Measurements from ENCODE around the gene PCLO. TPM values are rescaled to one million over a fixed set of nuclear protein-coding genes. Genes with fewer than 3 reads are reported as not detected.
A peak's percentile ranks its signal among the peaks of the same experiment; 100 is the strongest.

PCLO gene, protein sequence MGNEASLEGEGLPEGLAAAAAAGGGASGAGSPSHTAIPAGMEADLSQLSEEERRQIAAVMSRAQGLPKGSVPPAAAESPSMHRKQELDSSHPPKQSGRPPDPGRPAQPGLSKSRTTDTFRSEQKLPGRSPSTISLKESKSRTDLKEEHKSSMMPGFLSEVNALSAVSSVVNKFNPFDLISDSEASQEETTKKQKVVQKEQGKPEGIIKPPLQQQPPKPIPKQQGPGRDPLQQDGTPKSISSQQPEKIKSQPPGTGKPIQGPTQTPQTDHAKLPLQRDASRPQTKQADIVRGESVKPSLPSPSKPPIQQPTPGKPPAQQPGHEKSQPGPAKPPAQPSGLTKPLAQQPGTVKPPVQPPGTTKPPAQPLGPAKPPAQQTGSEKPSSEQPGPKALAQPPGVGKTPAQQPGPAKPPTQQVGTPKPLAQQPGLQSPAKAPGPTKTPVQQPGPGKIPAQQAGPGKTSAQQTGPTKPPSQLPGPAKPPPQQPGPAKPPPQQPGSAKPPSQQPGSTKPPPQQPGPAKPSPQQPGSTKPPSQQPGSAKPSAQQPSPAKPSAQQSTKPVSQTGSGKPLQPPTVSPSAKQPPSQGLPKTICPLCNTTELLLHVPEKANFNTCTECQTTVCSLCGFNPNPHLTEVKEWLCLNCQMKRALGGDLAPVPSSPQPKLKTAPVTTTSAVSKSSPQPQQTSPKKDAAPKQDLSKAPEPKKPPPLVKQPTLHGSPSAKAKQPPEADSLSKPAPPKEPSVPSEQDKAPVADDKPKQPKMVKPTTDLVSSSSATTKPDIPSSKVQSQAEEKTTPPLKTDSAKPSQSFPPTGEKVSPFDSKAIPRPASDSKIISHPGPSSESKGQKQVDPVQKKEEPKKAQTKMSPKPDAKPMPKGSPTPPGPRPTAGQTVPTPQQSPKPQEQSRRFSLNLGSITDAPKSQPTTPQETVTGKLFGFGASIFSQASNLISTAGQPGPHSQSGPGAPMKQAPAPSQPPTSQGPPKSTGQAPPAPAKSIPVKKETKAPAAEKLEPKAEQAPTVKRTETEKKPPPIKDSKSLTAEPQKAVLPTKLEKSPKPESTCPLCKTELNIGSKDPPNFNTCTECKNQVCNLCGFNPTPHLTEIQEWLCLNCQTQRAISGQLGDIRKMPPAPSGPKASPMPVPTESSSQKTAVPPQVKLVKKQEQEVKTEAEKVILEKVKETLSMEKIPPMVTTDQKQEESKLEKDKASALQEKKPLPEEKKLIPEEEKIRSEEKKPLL (N-terminal part only)
- 1 to 10 TPM; 4.9 to 7.4 (median 6.1) TPM for total RNA-seq

DNA sequence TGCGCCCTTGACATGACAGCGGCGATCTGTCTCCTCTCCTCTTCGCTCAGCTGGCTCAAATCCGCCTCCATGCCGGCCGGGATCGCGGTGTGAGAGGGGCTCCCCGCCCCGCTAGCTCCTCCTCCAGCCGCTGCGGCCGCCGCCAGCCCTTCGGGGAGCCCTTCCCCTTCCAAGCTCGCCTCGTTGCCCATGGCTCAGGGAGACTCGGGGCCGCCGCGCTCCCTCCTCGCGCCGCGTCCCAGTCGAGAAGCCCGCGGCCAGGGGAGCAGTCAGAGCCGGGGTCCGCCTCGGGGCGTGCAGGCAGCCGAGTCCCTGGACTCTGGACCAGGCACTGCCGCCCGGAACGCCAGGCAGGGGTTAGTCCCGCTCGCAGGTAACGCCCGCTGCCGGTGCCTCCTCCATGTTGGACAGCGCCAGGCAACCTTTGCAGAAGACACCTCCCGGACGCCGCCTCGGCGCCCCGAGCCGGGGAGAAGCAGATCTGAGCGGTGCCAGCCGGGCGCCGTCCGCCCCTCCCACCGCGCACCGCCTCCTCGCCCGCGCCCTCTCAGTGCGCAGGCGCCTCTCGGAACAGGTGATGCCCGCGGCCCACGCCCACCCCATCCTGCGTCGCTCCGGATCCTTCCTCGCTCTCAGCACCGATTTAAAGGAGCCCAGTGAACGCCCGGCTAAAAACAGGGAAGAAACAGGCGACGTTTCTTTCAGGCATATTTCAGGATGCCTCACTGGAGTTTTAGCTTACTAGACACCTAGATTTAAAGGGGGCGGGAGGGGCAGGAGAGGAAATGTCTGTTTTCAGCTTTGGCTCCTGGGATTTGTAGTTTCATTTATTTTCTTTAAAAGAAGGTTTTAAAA, at the start of gene PCLO:
PCLO (minus strand) TSS at position 483 of the 855 bp plus-strand sequence; CDS start at position 191, 292 bp downstream.
- TF ChIP-seq POLR2AphosphoS5 (IDR thresholded peaks at IDR 0.05) (no peak), POLR2A (IDR thresholded peaks at IDR 0.05) (no peak), EP300 (IDR thresholded peaks at IDR 0.05) (no peak)

DNA sequence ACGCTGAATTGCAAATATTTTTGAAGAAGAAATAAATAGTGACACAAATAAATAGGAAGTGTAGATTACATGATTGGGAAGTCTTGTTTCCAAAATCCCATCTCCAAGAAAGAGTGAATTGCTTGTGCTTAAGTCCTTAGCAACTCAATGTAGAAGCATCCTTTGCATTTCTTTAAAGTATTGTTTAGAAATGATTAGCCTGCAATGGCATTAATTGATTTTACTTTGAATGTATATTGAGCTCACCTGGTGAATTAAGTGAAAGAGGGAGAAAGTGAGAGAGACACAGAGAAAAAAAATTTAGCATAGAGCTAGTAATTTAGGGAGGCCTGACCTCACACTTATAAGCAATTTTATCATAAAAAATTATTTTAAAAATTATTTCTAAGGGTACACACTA, 49.0 kb upstream of the PCLO start:
- Histone ChIP-seq H3K27ac (no peak overlapping the region), H3K36me3 (no peaks in the 10 kb centered on the region), H3K27me3 (no peaks in the 10 kb centered on the region), H3K9me3 (no peaks in the 10 kb centered on the region), H3K4me3 (no peak overlapping the region), H3K4me1 (no peaks in the 10 kb centered on the region)
- TF ChIP-seq POLR2AphosphoS5 (IDR thresholded peaks at IDR 0.05), result no peak
- TF ChIP-seq, protein P1, sequence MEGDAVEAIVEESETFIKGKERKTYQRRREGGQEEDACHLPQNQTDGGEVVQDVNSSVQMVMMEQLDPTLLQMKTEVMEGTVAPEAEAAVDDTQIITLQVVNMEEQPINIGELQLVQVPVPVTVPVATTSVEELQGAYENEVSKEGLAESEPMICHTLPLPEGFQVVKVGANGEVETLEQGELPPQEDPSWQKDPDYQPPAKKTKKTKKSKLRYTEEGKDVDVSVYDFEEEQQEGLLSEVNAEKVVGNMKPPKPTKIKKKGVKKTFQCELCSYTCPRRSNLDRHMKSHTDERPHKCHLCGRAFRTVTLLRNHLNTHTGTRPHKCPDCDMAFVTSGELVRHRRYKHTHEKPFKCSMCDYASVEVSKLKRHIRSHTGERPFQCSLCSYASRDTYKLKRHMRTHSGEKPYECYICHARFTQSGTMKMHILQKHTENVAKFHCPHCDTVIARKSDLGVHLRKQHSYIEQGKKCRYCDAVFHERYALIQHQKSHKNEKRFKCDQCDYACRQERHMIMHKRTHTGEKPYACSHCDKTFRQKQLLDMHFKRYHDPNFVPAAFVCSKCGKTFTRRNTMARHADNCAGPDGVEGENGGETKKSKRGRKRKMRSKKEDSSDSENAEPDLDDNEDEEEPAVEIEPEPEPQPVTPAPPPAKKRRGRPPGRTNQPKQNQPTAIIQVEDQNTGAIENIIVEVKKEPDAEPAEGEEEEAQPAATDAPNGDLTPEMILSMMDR (IDR thresholded peaks at IDR 0.05), result no peak
- TF ChIP-seq EP300 (IDR thresholded peaks at IDR 0.05), result no peak
- TF ChIP-seq POLR2A (IDR thresholded peaks at IDR 0.05), result no peak
- no peak for DNase-seq (ENCODE audit: low spot score in 2 of 2)
- 67% methylated on average over 1 of the region's 1 CpG for WGBS

More for the DNA sequence above, at the start of gene PCLO:
- H3K4me3 ChIP-seq, result peak within 1 kb of the TSS; percentile 65
- H3K9me3 ChIP-seq, result no peaks in the 10 kb centered on the region
- H3K36me3 ChIP-seq, result no peaks in the 10 kb centered on the region
- under 1% methylated on average over 55 of the region's 77 CpGs for WGBS
- peaks cover 15% of the 10 kb centered on the region for H3K4me1 ChIP-seq
- H3K27me3 ChIP-seq, result no peaks in the 10 kb centered on the region
- DNase-seq (ENCODE audit: low spot score in 2 of 2), result peak; percentile 69 to 79
- peak within 1 kb of the TSS; percentile 65 for H3K27ac ChIP-seq

DNA sequence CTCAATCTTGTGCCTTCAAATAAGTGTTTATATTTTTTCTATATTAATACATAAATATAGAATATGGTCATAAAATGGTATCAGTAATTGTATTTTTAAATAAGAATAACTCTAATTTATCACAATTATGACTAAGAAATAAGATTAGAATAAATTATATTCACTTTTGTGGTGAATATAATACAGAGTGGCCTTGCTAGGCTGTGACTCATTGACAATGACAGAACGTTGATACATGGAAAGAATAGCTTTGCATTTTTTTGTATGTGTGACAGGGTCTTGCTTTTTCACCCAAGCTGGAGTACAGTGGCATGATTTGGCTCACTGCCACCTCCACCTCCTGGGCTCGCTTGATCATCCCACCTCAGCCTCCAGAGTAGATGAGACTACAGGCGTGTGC, 47.8 kb upstream of the PCLO start:
- no peaks in the 10 kb centered on the region for H3K27me3 ChIP-seq
- H3K4me3 ChIP-seq, result no peak overlapping the region
- no peaks in the 10 kb centered on the region for H3K4me1 ChIP-seq
- H3K36me3 ChIP-seq, result no peaks in the 10 kb centered on the region
- no peaks in the 10 kb centered on the region for H3K9me3 ChIP-seq
- no peak overlapping the region for H3K27ac ChIP-seq
- no peak for DNase-seq (ENCODE audit: low spot score in 2 of 2)
- TF ChIP-seq, protein P1 (IDR thresholded peaks at IDR 0.05), result no peak
- TF ChIP-seq EP300 (IDR thresholded peaks at IDR 0.05) (no peak), POLR2A (IDR thresholded peaks at IDR 0.05) (no peak), POLR2AphosphoS5 (IDR thresholded peaks at IDR 0.05) (no peak)
- 75% methylated on average over 3 of the region's 3 CpGs for WGBS

DNA sequence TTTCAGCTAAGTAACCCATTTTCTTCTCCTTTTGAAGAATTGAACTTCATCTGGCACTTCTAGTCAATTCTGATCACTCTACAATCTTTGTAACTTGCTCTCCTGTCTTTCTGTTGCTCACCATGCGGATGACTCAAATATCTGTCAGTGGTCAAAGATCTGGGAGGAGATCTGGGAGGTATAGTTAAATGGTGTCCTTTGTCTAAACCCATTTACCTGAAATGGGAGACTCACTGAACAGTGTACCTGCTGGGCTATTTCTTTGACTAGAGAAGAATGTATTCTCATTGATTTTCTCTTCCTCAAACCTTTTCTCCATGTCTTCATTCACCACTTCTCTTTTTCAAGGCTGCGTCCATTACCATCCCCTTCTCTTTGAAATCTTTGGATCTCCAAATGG, 42.0 kb upstream of the PCLO start:
- no peaks in the 10 kb centered on the region for H3K27me3 ChIP-seq
- 96% methylated on average over 2 of the region's 2 CpGs for WGBS
- no peak overlapping the region for H3K4me3 ChIP-seq
- no peaks in the 10 kb centered on the region for H3K9me3 ChIP-seq
- TF ChIP-seq POLR2A (IDR thresholded peaks at IDR 0.05), result no peak
- no peak for TF ChIP-seq POLR2AphosphoS5 (IDR thresholded peaks at IDR 0.05)
- TF ChIP-seq, protein P1 (IDR thresholded peaks at IDR 0.05), result no peak
- no peak for TF ChIP-seq EP300 (IDR thresholded peaks at IDR 0.05)
- no peak overlapping the region for H3K27ac ChIP-seq
- no peaks in the 10 kb centered on the region for H3K4me1 ChIP-seq
- no peak for DNase-seq (ENCODE audit: low spot score in 2 of 2)
- no peaks in the 10 kb centered on the region for H3K36me3 ChIP-seq

DNA sequence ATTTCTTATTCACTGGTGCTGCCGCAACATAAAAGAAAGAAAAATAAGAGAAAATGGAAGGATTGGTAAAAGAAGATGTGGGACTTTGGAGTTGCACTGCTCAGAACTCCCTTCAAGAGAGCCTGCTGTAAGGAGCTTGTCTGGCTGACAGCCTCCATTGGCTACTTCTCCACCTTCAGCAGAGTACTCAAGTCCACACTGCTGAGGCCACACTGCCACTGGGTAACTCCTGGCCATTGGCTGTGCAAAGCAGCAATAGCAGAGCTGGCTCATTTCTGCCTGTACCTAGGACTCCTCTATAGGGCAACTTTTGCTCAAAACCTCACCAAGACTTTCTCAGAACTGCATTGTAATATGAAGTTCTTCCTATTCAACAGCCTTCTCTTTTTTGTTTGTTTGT, 38.7 kb upstream of the PCLO start:
- H3K27me3 ChIP-seq, result no peaks in the 10 kb centered on the region
- 95% methylated on average over 1 of the region's 1 CpG for WGBS
- H3K4me3 ChIP-seq, result no peak overlapping the region
- H3K4me1 ChIP-seq, result no peaks in the 10 kb centered on the region
- no peak for DNase-seq (ENCODE audit: low spot score in 2 of 2)
- no peaks in the 10 kb centered on the region for H3K9me3 ChIP-seq
- no peak for TF ChIP-seq POLR2A (IDR thresholded peaks at IDR 0.05)
- TF ChIP-seq, protein P1 (IDR thresholded peaks at IDR 0.05), result no peak
- no peak for TF ChIP-seq EP300 (IDR thresholded peaks at IDR 0.05)
- TF ChIP-seq POLR2AphosphoS5 (IDR thresholded peaks at IDR 0.05), result no peak
- no peak overlapping the region for H3K27ac ChIP-seq
- no peaks in the 10 kb centered on the region for H3K36me3 ChIP-seq
